Limb (tissue), 2 donors: ENCODE data around the gene SGMS1.

Experiments
- DNase-seq, 2 donors: peaks; one replicate each; pipeline ENCODE4 v3.0.0-alpha.2; 2016; ENCODE audit errors: extremely low spot score in 2 of 2

SGMS1 gene

DNA sequence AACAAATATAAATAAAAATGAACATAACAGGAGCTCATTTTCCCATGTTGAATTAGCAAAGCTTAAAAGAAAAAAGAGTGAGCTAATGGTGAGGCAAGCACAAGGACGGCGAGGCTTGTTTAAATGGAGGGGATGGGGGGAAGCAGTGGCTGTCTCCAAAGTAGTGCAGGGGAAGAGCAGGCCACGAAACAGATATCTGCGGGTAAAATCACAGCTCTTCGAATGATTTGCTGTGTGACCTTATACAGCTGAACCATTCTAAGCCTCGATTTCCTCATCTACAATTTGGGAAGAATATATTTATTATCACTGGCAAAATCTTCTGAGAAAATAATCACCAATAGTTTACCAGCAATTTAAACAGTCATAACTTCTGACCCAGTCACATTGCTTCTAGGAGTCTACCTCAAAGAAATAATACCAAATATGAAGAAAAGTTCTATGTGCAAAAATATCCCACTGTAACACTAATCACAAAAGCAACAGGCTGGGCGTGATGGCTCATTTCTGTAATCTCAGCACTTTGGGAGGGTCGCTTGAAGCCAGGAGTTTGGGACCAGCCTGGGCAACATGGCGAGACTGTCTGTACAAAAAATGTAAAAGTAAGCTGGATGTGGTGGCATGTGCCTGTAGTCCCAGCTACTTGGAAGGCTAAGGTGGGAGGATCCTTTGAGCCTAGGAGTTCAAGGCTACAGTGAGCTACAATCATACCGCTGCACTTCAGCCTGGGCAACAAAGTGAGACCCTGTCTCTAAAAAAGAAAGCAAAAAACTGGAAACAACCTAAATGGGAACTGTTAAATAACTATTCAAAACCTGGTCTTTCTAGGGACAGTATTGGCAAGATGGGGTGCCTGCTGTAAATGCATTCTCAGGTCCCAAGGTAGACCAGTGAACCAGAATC lies 309.3 kb downstream of the SGMS1 start:
- no peak for DNase-seq

DNA sequence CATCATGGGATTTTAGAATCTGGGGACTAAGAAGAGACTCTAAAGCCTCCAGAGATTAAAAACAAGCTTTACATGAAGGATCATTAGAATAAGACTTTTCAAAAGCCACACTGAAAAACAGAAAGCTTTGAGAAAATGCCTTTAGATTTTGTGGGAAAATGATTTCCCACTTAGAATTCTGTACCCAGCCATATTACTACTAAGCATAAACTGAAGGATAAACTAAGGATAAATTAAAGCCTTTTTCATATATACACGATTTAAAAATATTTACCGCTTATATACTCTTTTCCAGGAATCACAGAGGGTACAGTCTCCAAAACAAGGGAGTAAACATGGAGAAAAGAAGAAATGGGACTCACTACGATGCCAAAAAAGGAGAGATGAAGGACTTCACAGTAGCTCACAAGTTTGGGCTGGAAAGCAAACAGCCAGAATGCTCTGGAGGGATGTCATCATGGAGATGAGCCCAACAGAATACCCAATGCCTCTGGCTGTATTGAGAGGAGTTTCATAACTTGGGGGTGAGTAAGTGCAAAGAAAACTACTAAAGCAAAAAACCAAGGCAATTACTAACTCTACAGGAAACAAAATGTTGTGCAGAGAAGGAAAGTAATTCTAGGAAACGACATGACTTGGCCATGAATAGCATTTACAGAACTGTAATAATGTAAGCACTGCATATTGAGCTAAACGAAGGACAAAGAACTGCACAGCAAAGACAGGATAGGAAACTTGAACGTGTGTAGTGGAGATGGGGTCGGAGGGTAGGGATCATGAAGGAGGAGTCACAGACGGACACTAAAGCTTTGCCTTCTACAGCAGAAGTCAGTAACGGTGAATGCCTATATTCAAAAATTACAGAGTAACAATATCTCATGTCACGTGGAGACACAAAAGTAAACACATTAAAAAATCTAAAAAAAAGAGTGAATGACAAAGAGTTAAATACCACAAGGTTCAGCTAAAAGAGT lies 311.0 kb downstream of the SGMS1 start:
- DNase-seq, result no peak

DNA sequence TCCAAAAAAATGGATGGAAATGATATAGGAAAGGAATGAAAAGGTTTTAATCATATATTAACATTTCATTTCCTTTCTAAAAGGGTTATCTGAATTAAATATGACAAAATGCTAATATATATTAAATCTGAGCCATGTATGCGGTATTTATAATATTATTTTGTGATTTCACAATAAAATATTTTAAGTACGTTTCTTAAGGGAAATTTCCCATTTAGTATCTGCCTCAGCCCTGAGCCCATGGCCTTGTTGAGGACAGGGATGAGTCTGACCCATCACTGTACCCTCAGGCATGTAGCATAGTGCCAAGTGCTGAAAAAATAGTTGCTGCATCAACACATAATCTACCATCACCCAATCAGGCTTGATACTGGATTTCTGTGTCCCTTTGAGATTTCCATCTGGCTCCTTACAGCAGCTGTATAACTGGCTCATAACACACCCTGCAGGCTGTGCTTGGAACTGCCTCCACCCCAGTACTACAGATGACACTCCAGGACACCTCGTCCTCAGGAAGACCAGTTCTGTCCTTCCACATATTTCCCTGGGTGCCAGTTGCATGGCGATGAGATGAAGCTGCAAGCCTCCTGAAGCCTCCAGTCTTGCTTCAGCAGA lies 313.1 kb downstream of the SGMS1 start:
- DNase-seq, result no peak

DNA sequence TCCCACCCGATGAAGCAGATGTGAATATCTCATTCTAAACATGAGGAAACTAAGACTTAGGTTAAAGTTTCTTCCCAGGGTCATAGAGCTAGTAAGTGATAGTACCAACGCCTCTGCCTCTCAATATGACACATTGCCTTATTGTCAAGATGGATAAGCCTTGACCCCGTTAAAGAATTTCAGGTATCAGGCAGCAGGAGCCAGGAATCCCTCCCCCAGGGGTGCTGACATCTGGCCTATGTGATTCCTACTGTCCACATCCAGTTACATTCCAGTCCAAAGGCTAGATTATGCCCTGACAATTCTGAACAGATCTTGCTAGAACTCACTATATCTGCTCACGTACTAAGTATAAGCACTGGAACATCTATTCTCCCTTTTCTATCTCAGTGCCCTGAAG lies 314.4 kb downstream of the SGMS1 start:
- DNase-seq, result no peak

DNA sequence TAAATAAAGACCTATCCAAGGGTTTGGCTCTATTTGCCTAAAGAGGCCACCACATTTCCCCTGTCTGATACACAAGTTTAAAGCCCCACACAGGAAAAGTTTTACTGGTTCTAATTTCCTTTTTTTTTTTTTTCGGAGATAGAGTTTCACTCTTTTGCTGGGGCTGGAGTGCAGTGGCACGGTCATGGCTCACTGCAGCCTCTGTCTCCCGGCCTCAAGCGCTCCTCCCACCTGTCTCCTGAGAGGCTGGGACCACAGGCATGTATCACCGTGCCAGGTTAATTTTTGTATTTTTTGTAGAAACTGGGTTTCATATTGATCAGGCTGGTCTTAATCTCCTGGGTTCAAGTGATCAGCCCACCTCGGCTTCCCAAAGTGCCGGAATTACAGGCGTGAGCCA lies 319.1 kb downstream of the SGMS1 start:
- no peak for DNase-seq

DNA sequence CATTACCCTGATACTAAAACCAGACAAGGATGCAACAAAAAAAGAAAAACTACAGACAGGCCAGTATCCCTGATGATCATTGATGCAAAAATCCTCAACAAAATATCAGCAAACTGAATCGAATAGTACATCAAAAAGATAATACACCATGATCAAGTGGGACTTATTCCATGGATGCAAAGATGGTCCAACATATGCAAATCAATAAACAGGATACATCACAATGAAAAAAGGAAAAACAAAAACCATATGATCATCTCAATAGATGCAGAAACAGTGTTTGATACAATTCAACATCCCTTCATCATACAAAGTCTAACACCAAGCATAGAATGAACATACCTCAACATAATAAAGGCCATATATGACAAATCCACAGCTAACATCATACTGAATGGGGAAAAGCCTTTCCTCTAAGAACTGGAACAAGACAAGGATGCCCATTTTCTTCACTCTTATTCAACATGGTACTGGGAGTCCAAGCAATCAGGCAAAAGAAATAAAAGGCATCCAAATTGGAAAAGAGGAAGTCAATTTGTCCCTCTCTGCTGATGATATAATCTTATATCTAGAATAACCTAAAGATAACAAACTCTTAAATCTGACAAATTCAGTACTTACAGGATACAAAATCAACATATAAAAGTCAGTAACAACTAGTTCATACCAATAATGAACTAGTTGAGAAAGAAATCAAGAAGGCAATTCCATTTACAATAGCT lies 323.6 kb downstream of the SGMS1 start:
- no peak for DNase-seq

DNA sequence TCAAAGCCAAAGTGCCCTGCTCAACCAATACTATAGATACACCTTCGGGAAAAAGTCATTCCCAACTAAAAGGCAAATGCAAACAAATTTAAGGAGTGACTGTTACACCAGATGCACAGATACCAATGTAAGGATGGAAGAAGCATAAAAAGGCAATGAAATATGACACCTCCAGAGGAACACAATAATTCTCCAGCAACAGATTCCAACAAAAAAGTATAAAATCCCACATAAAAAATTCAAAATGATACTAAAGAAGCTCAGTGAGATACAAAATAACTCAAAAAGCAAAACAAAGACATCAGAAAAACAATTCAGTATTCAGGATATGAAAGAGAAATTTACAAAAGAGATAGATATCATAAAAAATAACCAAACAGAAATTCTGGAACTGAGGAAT lies 328.4 kb downstream of the SGMS1 start:
- DNase-seq, result no peak

DNA sequence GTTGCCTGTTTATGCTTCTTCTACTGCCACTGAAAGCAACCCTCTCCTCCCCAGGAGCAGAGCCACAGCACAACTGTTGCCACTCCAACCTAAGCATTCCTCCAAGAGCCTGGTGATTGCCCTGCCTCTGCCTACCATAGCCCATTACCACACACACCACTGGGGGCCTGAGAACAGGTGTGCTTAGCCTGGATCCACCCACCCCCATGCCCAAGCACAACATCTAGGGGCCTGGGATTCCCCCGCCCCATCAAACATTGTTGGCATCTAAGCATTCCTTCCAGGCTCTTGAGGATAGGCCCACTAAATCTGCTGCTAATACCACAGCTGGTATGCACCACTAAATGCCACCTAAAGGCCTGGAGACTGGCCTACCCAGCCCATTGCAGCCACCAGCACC lies 329.2 kb downstream of the SGMS1 start:
- DNase-seq, result no peak

DNA sequence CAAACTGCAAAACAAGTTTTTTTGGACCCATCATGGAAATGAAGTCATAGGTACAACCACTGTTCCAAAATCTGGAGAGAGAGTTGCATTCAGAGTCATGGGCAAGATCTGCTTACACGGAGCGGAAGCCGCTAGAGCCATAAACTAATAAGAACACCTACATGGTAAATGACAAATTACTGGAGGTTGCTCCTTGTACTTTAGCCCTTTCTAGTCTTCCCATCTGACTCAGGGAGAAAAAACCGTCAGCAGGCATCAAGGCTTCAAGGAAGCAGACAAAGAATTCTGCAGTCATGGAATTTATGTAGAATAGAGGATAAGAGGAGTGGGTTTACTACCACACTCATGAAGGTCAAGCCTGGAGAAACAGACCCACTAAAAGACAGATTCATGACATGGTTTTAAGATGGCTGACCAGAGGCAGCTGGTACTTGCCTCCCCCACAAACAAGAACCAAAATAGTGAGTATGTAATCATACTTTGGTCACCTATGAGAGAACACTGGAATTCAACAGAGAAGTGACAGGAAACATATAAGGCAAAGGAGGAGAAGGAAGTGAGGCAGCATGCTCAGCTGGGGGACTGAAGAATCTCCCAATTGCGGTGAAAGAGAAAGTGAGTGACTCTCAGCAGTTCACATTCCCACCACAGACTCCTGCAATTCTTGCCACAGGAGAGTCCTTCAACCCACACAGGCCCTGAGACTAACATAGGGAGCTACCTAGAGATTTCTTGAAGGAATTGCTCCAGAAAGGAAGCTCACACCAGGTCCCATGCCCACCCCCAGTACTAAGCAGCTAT lies 330.0 kb downstream of the SGMS1 start:
- DNase-seq, result no peak

DNA sequence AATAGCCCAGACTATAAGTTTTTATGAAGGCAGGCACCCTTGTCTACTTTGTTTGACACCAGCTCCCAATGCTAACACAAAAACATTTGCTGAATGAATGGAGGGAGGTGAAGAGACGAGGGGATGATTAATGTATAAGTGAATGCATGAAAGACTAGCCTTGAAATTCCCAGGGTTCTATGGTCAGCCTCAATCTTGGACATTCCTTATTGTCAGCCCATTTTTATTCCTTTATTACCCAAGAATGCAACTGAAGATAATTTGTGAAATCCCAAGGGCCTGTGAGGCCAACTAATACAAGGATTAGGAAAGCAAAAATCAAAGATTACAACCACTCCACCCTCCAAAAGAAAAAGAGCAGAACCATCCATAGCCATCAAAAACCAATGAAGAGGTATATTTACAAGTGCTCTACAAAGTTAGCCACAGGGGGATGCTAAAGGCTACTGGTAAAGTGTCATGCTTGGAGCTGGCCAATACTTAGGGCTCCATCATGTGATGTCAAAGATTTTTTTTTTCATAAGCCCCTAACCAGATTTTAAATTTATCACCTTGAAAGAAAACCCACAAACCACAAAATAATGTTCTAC lies 332.4 kb downstream of the SGMS1 start:
- no peak for DNase-seq

DNA sequence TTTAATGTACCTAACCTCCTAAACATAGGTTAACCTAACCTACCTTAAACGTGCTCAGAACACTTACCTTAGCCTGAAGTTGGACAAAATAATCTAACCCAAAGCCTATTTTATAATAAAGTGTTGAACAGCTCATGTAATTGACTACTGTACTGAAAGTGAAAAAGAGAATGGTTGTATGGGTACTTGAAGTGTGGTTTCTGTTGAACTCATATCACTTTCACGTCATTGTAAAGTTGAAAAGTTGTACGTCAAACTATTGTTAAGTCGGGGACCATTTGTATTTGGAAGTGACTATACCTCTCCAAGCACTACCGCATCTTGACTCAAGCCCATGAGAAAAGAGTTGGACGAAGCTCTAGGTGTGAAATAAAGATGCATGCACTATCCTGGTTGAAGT lies 334.6 kb downstream of the SGMS1 start:
- DNase-seq, result no peak

DNA sequence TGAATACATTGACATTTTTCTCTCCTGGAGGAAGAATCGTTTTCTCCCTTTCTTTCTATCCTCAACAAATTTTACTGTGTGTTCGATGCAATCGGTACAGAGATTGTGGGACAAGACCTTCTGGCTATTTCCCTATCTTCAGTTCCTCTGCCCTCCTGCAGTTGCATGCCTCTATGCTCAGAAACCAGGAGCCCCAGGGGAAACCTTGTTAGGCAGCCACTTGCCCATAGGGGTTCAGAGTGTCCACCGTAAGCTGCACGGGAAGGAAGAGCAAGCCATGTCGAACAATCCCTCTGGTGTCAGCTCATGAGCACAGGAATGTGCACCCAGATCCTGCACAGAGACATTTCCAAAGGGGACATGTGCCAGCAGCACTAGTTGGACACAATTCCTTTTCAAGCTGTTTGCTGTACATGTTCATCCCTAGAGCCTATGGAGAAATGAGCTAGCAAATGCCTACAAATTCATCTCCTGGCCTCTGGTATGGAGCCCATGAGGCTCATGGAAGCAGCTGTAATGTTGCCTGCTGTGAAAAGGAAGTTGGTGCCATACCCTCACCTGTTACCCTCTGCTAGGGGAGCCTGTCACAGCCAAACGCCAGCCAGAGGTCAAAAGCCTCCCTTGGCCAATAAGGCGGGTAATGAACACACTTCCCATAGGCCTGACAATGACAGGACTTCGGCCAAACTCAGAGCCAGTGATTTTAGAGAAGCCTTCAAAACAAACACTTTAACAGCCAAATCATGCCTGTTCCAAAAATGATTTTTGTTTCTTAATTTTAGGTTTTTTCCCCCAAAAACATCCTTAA lies 336.6 kb downstream of the SGMS1 start:
- DNase-seq, result no peak

DNA sequence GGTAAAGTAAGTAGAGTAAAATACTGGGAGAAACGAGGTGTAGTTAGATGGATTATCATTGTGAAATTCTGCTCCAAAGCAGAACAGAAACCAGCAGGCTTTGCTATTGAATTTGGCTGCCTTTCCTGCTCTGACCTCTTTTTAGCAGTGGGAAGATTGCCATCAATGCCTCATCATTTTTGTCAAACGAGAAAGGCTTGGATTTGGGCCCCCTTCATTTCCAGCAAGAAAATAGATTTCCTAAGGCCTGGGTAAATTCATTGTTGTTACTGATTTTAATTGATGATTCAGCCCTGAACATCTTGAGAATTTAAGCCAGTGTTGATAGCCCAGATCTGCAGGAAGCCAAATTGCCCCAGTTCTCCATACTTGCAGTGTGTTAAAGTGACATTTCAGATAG lies 337.2 kb downstream of the SGMS1 start:
- DNase-seq, result peak in 1 of 2 donors; percentile 34

DNA sequence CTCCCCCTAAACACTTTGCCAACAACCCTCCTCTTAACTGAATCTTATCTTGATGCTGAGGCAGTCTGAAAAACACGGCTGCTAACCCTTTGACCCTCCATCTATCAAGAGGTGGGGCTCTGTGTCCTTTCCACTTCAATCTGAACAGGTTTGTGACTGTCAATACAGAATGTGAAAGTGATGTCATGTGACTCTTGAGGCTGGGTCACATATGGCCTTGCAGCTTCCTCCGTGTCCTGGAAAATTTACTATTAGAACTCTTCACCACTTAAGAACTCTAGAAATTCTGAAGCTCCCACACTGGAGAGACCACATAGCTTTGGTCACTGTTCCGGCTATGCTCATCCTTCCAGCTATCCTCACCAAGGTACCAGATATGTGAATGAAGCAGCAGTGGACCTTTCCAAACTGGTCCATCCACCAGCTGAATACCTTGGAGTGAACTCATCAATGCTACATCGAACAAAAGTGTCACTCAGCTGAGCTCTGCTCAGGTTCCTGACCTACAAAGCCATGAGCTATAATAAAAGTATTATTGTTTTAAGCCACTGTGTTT lies 341.7 kb downstream of the SGMS1 start:
- no peak for DNase-seq

DNA sequence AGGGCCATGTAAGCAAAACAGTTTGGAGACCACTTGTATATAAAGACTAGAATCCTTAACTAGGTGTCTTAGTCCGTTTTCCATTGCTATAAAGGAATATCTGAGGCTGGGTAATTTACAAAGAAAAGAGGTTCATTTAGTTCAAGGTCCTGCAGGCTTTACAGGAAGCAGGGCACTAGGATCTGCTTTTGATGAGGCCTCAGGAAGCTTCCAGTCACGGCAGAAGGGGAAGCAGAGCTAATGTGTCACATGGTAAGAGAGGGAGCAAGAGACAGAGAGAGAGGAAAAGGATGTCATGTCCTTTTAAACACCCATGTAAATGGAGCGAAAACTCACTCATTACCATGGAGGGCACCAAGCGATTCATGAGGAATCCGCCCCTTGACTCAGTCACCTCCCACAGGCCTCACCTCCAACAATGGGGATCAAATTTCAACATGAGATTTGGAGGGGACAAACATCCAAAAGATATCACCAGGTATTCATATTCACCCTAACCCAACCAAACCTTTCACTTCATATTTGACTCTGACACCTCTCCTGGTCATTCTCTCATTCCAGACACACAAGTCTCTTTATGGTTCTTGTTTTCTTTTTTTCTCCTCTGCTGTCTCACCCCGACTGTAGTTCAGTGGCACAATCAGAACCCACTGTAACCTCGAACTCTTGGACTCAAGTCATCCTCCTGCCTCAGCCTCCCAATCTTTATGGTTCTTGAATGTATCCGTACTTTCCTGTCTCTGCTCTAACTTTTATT lies 342.4 kb downstream of the SGMS1 start:
- no peak for DNase-seq

DNA sequence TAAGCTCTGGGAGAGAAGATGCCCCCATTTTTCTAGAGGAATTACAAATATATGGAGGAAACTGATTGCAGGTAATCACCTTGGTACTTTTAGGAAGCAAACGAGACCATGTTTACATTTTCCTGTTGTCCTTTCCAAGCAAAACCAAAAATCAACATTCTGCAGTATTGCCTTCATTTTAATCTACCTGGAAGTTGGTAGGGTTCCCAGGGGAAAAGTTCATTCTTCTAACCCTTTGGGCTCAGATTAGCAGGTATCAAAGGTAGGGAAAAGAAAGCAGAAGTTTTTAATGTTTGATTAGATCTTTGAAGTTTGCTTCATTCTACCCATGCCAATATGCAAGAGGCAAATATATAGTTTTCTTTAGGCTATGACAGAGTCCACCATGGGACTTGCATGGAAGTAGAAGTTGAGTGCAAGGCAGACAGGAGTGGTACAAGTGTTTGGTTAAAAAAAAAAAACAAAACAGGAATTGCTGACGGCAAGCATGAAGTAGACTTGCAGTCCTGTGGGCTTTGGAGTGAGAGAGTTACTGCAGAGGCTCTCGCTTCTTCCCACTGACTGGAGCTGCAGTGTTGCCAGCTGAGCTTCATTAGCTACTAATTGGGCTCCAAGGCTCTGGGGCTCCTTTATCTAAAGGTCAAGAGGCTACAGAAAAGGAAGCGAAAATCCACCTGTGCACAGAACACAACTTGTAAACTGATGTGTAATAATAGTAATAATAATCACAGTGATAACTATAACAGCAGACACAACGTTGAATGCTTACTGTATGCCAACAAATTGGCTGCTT lies 343.5 kb downstream of the SGMS1 start:
- no peak for DNase-seq

DNA sequence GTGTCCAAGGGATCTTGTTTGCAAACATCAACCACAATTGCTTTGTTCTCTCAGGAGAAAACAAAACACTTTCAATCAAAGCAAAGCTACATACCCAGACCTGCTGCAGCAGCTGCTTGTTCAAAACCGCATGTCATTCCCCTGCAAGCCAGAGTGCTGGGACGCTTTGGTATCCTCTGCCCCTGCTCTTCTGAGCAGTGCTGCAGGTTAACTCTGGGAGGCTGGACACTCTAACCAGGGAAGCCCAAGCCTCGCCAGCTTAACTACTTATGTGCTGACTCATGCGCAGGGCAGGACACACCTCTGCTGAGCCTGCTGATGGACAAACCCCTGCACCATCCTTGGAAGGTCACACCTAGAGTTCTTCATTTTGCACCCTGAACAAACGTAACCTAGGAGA lies 344.3 kb downstream of the SGMS1 start:
- DNase-seq, result no peak
